ENCODE results near the gene TSKU. TPM values are rescaled to one million over a fixed set of nuclear protein-coding genes. Genes with fewer than 3 reads are reported as not detected.

The TSKU gene
- total RNA-seq, 2 donors from 2014 or later = 64.0 to 77.6 TPM

- peak; percentile 65 for DNase-seq (ENCODE audit: low spot score)
- intact Hi-C loops (cut with DNase I) = loop anchor here in 1 of 2 donors (5.0 kb wide), 1 partner anchor 57 kb away; no protein-coding TSS in a partner anchor
Observed at GRCh38 chr11:76794371-76795289, 11.5 kb downstream of the TSKU start.

DNA sequence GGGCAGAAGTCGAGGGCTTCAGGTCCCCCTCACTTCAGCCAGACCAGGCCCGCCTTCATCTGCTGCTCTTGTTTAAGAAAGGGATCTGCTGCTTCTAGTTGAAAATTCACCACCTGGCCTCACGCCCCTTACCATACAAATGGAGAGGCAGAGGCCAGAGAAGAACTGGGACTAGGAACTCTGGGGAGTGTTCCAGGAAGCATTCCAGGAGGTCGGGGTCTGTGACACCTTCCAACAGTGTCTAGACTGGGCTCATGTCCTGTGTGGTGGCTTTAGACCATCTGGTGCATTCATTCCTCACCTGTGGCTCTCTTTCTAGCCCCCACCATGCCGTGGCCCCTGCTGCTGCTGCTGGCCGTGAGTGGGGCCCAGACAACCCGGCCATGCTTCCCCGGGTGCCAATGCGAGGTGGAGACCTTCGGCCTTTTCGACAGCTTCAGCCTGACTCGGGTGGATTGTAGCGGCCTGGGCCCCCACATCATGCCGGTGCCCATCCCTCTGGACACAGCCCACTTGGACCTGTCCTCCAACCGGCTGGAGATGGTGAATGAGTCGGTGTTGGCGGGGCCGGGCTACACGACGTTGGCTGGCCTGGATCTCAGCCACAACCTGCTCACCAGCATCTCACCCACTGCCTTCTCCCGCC, 12.3 kb downstream of the TSKU start:
- peak; percentile 80 for DNase-seq (ENCODE audit: low spot score)
- intact Hi-C loops (cut with DNase I) = loop anchor here in 1 of 2 donors (5.0 kb wide), 1 partner anchor 58 kb away; no protein-coding TSS in a partner anchor

DNA sequence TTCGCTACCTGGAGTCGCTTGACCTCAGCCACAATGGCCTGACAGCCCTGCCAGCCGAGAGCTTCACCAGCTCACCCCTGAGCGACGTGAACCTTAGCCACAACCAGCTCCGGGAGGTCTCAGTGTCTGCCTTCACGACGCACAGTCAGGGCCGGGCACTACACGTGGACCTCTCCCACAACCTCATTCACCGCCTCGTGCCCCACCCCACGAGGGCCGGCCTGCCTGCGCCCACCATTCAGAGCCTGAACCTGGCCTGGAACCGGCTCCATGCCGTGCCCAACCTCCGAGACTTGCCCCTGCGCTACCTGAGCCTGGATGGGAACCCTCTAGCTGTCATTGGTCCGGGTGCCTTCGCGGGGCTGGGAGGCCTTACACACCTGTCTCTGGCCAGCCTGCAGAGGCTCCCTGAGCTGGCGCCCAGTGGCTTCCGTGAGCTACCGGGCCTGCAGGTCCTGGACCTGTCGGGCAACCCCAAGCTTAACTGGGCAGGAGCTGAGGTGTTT, 12.8 kb downstream of the TSKU start:
- peak; percentile 70 for DNase-seq (ENCODE audit: low spot score)
- intact Hi-C loops (cut with DNase I) = loop anchor here in 1 of 2 donors (5.0 kb wide), 1 partner anchor 59 kb away; no protein-coding TSS in a partner anchor

DNA sequence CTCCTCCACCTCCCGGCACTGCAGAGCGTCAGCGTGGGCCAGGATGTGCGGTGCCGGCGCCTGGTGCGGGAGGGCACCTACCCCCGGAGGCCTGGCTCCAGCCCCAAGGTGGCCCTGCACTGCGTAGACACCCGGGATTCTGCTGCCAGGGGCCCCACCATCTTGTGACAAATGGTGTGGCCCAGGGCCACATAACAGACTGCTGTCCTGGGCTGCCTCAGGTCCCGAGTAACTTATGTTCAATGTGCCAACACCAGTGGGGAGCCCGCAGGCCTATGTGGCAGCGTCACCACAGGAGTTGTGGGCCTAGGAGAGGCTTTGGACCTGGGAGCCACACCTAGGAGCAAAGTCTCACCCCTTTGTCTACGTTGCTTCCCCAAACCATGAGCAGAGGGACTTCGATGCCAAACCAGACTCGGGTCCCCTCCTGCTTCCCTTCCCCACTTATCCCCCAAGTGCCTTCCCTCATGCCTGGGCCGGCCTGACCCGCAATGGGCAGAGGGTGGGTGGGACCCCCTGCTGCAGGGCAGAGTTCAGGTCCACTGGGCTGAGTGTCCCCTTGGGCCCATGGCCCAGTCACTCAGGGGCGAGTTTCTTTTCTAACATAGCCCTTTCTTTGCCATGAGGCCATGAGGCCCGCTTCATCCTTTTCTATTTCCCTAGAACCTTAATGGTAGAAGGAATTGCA, 13.5 kb downstream of the TSKU start:
- peak; percentile 68 for DNase-seq (ENCODE audit: low spot score)
- intact Hi-C loops (cut with DNase I) = loop anchor here in 1 of 2 donors (5.0 kb wide), 1 partner anchor 59 kb away; no protein-coding TSS in a partner anchor

- DNase-seq (ENCODE audit: low spot score) = peak; percentile 68
- intact Hi-C loops (cut with DNase I) = loop anchor here (2.0 to 5.0 kb wide), 2 partner anchors 60 to 63 kb away; no protein-coding TSS in a partner anchor
Observed at GRCh38 chr11:76797341-76798201, 14.4 kb downstream of the TSKU start.

GRCh38 chr11:76798202-76798581, 15.0 kb downstream of the TSKU start:
- intact Hi-C loops (cut with DNase I) = loop anchor here (2.0 to 5.0 kb wide), 2 partner anchors 61 to 63 kb away; no protein-coding TSS in a partner anchor
- DNase-seq (ENCODE audit: low spot score) = peak; percentile 53

- intact Hi-C loops (cut with DNase I) = loop anchor here (2.0 to 5.0 kb wide), 2 partner anchors 61 to 64 kb away; no protein-coding TSS in a partner anchor
- peak; percentile 76 for DNase-seq (ENCODE audit: low spot score)
Observed at GRCh38 chr11:76798671-76799065, 15.5 kb downstream of the TSKU start.

DNA sequence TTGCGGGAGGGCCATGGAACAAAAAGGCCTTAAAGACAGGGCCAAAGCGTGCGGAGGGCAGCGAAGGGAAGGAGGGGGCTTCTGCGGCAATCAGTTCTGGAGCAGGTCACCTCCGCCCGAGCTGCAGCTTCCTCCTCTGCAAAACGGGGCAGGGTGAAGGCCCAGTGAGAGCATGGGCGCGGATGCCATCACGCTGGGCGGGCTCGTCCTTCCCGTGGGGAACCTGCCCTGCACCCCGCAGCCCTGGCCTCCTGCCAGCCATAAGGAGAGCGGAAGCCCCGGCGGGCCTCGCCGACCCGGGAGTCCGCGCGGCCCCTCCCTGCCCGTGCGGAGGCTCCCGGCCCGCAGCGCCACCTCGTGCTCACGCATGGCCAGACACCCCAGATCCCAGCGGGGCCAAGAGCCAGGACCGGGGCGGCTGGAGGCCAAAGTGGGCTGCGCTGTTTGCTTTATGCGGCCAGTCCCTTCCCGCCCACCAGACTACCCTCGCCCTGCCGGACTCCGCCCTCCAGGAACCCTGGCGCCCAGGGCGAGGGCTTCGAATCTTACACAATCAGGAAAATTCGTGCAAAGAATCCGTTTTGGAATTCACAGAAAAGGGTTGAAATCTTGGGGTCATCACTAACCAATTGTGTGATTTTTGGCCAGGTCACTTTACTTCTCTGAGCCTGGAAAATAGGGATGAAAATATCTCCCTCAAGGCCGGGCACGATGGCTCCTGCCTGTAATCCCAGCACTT, 16.1 kb downstream of the TSKU start:
- intact Hi-C loops (cut with DNase I) = loop anchor here (2.0 to 5.0 kb wide), 2 partner anchors 62 to 64 kb away; no protein-coding TSS in a partner anchor
- DNase-seq (ENCODE audit: low spot score) = peak; percentile 97

GRCh38 chr11:76800466-76801200, 17.5 kb downstream of the TSKU start:
- peak; percentile 50 for DNase-seq (ENCODE audit: low spot score)
- intact Hi-C loops (cut with DNase I) = loop anchor here (10.0 kb wide), 2 partner anchors 114 to 234 kb away; partner anchors contain the start of gene B3GNT6 (in 1 of the 2)

- no peak for DNase-seq (ENCODE audit: low spot score)
- intact Hi-C loops (cut with DNase I) = loop anchor here (10.0 kb wide), 2 partner anchors 114 to 234 kb away; partner anchors contain the start of gene B3GNT6 (in 1 of the 2)
Observed at GRCh38 chr11:76801225-76801624, 18.1 kb downstream of the TSKU start.

- no peak for DNase-seq (ENCODE audit: low spot score)
- intact Hi-C loops (cut with DNase I) = loop anchor here (10.0 kb wide), 2 partner anchors 113 to 233 kb away; partner anchors contain the start of gene B3GNT6 (in 1 of the 2)
Observed at GRCh38 chr11:76801736-76802135, 18.6 kb downstream of the TSKU start.

DNA sequence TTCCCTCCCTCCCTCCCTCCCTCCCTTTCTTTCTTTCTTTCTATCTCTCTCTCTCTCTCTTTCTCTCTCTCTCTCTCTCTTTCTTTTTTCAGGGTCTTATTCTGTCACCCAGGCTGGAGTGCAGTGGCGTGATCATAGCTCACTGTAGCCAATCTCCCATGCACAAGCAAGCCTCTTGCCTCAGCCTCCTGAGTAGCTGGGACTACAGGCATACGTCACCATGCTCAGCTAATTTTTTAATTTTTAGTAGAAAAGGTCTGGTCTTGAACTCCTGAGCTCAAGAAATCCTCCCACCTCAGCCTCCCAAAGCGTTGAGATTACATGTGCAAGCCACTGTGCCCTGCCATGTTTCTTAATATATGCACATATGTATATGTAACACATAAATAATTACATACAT, 19.0 kb downstream of the TSKU start:
- peak; percentile 22 for DNase-seq (ENCODE audit: low spot score)
- intact Hi-C loops (cut with DNase I) = loop anchor here (10.0 kb wide), 2 partner anchors 113 to 233 kb away; partner anchors contain the start of gene B3GNT6 (in 1 of the 2)

DNA sequence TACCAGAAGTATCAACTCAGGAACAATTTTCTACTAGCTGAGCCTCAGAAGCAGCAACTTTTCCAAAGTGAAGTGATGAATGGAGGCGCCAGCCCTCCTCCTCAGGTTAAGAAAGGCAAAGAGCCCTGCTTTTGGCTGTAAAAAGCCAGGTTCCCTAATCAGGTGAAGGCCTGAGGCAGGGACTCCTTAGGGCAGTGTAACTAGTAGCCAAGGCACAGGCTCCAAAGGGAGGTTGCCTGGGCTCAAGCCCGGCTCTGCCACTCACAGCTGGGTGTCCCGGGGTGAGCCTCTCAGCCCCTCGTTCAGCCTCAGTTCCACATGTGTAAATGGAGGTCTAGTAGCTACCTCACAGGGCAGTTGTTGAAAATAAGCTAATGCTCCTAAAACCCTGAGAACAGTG, 19.5 kb downstream of the TSKU start:
- DNase-seq (ENCODE audit: low spot score) = peak; percentile 71
- intact Hi-C loops (cut with DNase I) = loop anchor here (10.0 kb wide), 2 partner anchors 112 to 232 kb away; partner anchors contain the start of gene B3GNT6 (in 1 of the 2)

- intact Hi-C loops (cut with DNase I) = loop anchor here (10.0 kb wide), 2 partner anchors 112 to 232 kb away; partner anchors contain the start of gene B3GNT6 (in 1 of the 2)
- peak; percentile 86 for DNase-seq (ENCODE audit: low spot score)
Observed at GRCh38 chr11:76803023-76803422, 19.9 kb downstream of the TSKU start.

- peak; percentile 81 for DNase-seq (ENCODE audit: low spot score)
- intact Hi-C loops (cut with DNase I) = loop anchor here (10.0 kb wide), 2 partner anchors 111 to 231 kb away; partner anchors contain the start of gene B3GNT6 (in 1 of the 2)
Observed at GRCh38 chr11:76803811-76804600, 20.9 kb downstream of the TSKU start.
